HG03095 (cell line): ENCODE measurements around the gene PRSS50.
"Not testable (repeated sequence)": the region's sequence is repeated elsewhere in the genome, so short reads cannot be mapped to it uniquely, and the experiment has no call there.

Experiments used
- ATAC-seq: cut with Tn5 transposase; IDR thresholded peaks from one replicate; pipeline ENCODE4 v1.9.1; 2021; ENCODE audit warnings: moderate library complexity; ENCODE audit not compliant: unreplicated experiment

Gene PRSS50, protein sequence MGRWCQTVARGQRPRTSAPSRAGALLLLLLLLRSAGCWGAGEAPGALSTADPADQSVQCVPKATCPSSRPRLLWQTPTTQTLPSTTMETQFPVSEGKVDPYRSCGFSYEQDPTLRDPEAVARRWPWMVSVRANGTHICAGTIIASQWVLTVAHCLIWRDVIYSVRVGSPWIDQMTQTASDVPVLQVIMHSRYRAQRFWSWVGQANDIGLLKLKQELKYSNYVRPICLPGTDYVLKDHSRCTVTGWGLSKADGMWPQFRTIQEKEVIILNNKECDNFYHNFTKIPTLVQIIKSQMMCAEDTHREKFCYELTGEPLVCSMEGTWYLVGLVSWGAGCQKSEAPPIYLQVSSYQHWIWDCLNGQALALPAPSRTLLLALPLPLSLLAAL

DNA sequence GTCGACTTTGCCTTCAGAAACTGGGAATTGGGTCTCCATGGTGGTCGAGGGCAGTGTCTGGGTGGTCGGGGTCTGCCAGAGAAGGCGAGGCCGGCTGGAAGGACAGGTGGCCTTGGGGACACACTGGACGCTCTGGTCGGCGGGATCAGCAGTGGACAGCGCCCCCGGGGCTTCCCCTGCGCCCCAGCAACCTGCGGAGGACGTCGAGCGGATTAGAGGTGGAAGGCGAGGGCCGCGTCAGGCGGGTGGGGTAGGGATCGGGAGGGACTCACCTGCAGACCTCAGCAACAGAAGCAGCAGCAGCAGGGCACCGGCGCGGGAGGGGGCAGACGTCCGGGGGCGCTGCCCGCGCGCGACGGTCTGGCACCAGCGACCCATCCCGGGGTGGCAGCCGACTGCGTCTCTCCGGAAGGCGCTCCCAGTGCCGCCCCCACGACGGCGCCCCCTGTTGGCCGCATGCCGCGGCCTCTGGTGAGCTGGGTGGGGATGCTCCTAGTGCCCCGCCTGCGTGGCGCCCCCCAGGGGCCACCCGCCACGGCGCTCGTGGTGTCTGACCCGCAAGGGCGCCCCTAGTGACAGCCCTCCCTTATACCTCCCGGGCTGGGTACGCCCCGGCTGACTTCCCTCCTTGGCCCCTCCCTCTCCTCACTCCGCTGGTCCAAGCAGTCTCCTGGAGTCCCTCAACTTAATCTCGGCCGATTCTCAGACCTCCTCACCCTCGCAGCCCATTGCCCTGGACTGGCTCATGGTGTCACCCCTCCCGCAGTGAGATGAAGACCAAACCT, at the start of gene PRSS50:
PRSS50 (minus strand) TSS at position 423 of the 785 bp plus-strand sequence; CDS start at position 378, 45 bp downstream.
- no peak for ATAC-seq

DNA sequence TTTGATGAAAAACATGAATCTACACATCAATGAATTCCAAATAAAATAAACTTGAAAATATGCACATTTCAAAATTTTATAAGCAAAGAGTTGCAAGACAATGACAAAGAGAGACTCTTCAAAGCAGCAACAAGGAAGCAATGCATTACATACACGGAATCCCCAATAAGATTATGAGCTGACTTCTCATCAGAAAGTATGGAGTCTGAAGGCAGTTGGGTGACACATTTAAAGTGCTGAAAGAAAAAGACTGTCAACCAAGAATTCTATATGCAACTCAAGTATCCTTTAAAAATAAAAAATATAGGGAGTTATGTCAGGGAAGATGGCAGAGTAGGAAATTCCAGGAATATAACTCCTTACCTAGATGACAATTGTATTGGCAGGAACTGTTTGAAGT, 46.5 kb upstream of the PRSS50 start:
- no peak for ATAC-seq

DNA sequence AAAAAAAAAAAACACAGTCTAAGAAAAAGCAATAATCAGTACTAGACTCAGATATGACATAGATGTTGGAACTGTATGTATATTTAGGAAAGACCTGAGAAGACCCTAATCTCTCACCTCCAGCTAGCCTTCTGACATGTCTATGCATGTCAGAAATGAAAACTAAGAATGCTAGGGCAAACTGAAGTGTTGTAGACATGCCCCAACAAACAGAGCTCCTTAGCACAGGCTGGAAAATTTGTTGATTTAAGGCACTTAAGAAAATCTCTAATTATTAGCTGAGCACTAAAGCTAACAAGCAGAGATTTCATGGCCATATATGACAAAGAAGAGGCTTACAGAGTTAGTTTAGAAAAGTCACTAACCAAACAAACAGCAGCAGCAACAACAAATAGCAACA, 45.5 kb upstream of the PRSS50 start:
- ATAC-seq, result no peak

DNA sequence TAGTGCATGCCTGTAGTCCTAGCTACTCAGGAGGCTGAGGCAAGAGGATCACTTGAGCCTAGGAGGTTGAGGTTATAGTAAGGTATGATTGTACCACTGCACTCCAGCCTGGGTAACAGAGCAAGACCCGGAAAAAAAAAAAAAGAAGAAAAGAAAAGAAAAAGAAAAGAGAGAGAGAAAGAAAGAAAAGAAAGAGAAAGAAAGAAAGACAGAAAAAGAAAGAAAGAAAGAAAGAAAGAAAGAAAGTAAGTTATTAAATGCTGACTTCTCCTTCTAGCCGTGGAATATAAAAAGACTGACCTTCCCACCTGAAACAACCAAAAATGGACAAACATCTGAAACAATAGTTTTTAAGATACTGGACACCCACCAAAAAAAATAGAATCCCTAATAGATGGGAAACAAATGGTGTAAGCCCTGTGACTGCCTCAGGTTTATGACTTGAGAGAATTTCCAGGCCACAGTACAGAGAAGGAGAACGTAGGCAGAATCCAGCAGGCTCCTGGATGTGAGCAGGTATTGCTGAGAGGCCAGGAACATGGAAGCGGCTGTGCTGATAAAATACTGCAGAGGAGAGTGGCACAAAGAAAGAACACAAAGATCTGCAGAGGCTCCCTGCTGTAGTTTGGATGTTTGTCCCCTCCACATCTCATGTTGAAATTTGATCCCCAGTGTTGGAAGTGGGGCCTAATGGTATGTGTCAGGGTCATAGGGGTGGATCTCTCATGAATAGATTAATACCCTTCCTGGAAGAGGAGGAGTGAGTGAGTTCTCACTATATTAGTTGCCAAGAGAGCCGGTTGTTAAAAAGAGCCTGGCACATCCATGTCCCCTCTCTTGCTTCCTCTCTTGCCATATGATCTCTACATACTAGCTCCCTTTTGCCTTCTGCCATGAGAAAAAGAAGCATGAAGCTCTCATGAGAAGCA, 41.8 kb upstream of the PRSS50 start:
- ATAC-seq, result no peak

DNA sequence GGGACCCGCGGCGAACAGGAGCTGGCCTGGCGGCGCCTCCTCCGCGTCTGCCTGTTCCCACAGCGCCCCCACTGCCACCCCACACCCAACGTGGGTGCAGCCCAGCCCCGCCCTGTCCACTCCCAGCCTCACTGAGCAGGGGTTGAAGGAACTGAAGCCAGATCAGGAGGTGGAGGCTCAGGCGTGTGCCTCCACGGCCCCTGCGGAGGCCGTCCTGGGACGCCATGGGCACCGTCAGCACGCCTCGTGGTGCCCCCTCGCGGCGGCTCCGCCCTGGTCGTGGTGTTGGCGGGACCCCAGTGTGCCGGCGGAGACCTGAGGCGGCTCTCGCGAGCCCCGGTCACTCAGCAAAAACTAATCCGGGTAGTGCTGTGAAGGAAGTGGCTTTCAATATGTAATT, 39.0 kb upstream of the PRSS50 start:
- ATAC-seq, result no peak

DNA sequence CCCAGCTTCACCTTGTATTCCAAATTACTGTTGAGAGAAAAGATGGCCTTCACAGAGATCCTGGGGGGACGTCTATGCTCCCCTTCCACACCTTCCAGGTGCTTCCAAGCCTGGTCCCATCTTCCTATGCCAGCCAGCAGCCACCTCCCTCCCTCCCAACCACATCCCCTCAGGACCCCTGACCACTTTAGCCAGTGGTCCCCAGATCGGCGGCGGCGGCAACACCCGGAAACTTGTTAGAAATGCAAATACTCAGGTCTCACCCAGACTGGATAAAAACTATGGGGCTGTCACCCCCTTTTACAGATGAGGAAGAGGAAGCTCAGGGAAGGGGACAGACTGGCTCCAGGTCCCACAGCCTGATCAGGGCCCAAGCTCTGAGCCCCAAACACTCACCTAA, 38.0 kb upstream of the PRSS50 start:
- no peak for ATAC-seq

DNA sequence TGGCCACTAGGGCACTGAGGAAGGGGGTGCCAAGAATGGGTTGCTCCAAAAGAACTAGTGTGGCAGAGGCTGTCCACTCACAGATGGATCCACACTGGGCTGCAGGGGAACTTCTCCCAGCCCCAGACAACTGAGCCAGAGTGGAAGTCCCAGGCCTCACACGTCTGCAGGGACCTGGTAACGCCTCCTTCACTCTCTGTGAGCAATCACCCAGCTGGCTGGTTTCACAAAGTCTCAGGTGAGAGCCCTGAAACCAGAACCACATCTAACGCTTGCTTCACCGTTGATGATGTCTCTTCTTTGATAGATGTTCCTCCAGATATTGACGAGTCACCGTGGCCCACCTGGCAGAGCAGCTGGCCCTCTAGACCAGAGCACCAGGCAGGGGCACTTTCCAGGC, 35.5 kb upstream of the PRSS50 start:
- not testable (repeated sequence) for ATAC-seq

DNA sequence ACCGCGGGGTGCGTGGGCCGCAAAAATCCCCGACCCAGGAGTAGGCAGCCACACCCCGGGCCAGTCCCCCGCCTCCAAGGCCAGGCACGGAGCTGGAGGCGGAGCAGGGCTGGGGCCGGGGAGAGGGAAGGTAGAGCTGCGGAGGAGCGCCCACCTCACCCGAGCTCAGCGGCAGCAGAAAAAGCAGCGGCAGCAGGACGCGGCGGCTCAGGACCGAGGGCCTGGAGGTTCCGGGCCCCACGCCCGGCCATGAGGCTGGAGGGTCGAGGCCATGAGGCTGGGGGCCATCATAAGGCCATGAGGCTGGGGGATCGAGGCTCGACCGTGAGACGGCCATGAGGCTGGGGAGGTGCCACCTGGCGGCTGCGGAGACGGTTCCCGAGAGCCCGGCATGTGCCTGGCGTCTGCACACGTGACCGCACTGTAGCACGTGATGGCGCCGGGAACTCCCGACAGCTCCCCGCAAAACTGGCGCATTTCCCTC, 32.9 kb upstream of the PRSS50 start:
- no peak for ATAC-seq

DNA sequence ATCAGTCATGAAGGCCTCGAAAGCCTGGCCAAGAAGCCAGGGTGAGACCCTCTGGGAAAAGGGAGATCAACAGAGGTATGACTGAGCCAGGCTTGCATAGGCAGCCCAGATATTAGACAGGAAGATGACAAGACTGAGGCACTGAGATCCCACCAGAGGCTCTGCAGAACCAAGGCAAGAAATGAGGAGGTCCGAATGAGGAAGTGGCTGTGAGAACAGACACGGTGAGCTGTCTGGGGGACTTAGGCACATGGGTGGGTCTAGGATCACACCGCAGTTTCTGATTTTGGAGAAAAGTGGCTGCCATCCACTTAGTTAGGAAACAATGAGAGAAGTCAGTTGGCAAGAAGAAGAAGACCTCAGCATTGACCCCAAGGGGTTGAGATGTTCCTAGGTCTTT, 31.5 kb upstream of the PRSS50 start:
- ATAC-seq, result no peak

DNA sequence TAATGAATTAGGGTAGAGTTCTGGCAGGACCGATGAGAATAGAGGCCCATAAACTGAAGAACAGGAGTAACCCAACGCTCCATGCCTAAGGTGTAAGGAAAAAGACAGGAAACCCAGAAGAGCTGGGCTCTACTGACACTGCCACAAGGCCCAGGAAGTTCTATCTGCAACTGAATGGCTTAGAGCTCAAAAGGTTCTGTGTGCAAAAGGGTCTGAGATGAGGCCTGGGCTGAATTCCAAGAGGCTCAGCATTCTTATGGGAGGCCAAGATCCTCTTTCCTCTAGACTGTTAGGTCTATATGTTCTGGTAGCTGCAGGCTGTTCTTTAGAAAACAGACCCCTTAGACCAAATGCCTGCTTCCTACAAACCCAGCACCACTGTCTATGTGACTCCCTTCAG, 30.5 kb upstream of the PRSS50 start:
- no peak for ATAC-seq

DNA sequence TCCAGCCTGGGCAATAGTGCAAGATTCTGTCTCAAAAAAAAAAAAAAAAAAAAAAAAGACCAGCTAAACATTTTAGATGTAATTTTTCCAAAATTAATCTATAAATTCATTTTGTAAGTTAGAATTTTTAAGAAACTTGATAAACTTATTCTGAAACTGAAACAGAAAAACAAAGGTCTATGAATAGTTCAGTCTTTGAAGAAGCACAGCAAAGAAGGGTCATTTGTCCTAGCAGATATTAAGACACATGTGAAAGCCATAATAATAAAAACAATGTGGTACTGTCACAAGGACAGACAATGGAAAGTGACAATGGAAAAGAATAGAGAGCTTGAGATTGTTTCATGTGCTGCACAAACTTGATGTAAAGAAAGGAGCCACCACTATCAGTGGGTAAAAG, 29.0 kb upstream of the PRSS50 start:
- no peak for ATAC-seq

DNA sequence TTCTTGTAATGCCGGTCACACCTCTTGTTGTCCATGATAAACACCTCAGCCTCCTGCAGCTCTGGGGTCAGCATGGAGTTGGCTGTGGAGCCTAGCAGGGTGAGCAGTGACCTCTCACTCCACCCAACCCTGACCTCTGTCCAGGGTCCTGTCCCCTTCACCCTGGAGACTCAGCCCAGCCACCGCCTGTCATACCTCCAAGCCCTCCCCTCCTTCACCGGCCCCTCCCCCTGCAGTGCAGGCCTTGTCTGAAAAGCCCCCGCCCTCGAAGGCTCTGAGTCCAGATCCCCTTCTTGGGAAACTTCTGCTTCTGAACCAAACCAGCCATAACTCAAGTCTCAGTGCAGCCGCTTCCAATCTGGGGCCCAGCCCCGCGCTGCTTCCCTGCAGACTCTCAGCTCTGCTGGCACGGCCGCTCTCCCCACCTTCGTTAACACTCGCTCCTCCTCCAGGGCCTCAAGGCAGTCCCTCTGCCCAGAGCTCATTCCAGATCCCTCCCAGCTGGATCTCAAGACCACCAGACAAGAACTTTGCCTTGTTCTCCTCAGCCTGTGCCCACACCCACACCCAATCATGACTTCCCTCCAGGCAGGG, 25.4 kb upstream of the PRSS50 start:
- ATAC-seq, result no peak

DNA sequence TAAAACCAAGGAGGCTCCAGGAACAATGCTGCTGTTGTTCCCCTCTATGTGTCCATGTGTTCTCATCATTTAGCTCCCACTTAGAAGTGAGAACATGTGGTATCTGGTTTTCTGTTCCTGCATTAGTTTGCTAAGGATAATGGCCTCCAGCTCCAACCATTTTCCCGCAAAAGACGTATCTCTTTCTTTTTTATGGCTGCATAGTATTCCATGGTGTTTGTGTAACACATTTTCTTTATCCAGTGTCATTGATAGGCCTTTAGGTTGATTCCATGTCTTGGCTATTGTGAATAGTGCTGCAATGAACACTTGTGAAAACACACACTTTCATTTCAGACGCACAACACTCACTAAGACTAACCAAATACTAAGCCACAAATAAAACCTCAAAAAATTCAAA, 21.9 kb upstream of the PRSS50 start:
- not testable (repeated sequence) for ATAC-seq

DNA sequence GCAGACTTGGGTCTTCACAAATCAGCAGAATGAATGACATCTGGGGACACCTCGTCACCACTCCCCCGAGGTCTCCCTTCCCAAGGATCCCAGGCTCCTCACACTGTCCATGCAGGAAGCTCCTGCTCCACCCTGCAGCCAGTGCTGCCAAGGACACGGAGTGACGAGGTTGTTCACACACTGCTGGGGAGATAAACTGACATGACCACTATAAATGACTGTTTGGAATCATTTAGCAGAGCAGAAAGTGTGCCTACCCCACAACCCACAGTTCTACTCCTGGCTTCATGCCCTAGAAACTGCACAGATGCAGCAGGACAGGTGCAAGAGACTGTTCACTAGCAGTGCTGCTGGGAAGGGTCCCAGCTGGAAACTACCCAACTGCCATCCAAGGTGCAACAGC, 19.7 kb upstream of the PRSS50 start:
- no peak for ATAC-seq

DNA sequence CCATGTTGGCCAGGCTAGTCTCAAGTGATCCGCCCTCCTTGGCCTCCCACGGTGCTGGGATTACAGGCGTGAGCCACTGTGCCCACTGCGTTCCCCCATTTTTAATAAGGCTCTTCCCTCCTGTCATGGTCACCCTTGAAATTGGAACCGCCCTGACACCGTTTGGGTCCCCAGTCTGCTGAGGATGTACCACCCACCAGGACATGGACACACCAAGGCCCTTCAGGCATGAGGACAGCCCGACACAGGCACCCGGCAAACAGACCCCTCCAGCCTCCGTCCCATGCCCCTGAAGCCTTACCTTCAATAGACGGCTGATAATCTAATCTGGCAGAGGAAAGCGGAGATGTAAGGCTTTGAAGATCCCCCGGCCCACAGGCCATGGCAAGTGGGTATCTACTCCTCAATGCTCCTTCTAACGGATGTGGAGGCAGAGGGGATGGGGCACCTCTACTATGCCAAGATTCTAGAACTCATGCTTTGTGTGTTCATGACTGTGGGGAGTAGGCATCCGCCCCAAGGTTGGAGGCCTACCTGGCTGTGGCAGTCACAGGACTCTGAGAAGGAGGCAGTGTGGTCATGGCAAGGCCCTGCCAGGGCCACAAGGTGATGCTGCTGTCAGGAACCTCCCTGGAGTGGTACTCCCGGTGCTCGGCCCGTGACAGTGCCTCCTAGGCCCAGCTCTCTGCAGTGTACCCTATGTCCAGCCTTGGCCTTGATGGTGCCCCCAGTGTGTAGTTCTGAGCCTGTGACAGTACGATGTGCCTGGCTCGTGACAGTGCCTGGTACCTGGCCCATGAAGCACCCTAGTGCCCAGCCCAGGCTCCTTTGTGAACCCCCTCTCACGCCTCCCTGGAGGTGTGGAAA, 18.6 kb upstream of the PRSS50 start:
- no peak for ATAC-seq

DNA sequence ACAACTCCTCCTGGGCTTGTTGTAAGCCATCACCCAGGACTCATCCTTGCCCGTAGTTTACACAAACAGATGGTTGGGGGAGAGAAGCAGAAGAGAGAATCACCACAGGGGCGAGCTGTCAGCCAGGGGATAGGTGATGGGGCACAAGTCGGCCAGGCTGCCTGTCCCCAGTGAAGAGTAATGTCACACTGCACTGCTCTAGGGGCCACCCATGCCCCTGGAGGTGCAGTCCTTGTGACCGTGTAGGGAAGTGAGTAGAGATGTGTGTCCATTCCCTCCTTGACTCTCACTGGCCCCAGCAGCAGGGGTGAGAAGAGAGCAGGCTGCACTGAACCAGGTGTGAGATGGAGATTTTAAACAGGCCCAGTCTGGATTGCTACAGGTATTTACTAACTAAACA, 17.1 kb upstream of the PRSS50 start:
- no peak for ATAC-seq

DNA sequence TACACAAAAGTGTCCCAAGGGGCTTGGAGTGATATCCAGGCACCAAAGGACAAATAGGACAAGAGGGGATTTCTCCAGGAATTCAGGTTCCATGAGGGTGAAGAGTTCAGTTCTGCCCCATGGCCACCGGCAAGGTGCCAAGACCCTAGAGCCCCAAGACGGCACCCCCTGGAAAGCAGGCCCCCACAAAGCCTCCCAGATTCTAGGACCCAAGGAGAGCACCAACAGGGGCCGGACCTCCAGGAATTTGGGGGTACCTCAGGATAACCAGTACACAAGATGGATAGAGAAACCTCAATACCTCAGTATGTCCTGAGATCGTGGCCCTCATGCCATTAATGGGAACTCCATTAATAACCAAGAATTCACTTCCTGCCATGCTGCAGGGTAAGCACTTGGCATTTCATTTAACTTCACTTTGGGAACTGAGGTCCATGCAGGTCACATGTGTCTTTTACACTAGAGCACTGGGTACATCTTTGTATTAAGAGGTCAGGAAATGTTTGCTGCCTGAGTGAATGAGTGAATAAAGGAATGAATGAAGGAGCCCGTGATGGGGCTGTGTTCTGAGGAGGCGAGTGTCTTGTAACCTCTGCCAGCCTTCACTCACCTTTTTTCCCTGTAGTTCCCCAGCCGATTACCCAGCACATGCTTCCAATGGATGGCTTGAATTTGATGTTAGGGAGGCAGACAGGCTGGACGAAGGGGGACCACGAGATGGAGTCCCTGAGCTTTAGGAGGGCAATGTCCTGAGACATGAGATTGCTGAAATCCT, 15.5 kb upstream of the PRSS50 start:
- ATAC-seq, result no peak

DNA sequence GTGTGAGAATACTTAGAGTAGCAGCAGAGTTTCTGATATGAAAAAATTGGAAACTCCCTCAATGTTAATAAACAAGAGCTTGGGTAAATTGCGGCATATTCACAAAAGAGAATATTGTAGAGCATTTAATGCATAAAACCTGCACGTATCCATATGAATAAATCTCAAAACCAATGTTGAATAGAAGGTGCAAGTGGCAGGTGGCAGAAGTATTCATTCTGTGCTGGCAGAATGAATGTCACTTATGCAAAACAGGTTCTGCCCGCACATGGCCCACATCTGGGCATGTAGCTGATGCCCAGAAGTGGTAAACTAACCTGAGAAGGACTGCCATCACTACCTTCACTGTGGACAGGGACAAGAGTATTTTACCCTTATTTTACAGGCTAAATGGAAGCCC, 14.1 kb upstream of the PRSS50 start:
- no peak for ATAC-seq

DNA sequence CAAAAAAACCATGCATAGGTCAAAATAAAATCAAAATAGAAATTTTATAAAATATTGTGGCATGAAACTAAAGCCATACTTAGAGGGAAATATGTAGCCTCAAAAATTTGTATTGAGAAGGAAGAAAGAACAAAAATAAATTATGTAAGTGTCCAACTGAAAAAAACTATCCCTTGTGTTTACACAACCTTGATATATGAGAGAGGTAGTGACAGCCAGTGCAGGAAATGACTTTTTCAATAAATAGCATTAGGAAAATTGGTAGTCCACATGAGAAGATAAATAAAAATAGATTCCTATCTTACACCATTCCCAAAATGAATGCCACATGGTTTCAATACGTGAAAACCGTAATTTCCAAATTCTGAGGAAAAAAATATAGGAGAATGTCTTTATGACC, 13.2 kb upstream of the PRSS50 start:
- no peak for ATAC-seq
